Pulmonary artery endothelial cell (primary cell): Measurements from ENCODE around the gene BCL2. TPM values are rescaled to one million over a fixed set of nuclear protein-coding genes. Genes with fewer than 3 reads are reported as not detected.
"Not testable (repeated sequence)": the region's sequence is repeated elsewhere in the genome, so short reads cannot be mapped to it uniquely, and the experiment has no call there.

Experiments
- DNase-seq: peaks from one replicate; pipeline ENCODE4 v3.0.0-alpha.2; 2011; ENCODE audit warnings: low read depth, low spot score
- total RNA-seq: library from RNA; depleted of rRNA; stranded (reverse); fragments of >200 nt; gene quantifications from 2 replicates; pipeline ENCODE4 v1.2.3, GENCODE V29; 2014

Gene BCL2
- total RNA-seq, result 1.3 and 1.4 TPM in 2 replicates

DNA sequence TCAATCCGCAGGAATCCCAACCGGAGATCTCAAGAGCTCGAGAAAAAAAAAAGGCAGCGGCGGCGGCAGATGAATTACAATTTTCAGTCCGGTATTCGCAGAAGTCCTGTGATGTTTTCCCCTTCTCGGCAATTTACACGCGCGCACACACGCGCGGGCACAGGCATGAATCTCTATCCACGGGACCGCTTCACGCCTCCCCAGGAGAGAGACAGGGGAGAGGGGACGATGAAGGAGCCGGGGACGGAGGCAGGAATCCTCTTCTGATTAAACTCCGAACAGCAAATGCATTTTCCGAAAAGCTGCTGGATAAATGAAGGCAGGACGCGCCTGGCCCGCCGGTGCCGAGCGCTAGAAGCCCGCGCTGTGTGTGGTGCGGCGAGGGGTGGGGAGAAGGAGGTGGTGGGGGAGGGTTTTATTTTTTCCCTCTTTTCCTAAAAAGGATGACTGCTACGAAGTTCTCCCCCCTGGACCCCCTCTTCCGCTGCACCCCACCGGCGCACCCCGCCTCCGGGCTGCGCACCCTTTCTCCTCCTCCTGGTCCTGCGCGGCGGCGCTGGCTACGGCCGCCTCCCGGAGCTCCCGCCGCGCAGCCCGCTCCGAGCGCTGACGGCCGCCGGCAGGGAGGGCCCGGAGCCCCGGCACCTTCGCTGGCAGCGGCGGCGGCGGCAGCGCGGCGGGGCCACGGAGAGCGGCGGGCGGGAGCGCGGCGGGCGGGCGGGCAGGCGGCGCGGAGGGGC, at the start of gene BCL2:
Gene BCL2, minus strand, starts transcription at position 387 of the 740 bp plus-strand sequence.
- no peak for DNase-seq

DNA sequence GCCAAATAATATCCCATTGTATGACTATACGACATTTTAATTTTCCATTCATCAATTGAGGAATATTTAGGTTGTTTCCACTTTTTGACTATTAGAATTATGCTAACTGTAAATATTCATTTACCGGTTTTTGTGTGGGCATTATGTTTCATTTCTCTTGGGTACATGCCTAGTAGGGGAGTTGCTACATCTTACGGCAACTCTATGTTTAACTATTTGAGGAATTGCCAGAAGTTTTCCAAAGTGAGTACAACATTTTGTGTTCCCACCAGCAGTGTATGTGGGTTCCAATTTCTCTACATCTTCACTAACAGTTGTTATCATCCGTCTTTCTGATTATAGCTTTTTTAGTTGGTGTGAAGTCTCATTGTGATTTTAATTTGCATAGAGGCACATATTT, 49.0 kb upstream of the BCL2 start:
- DNase-seq, result no peak

DNA sequence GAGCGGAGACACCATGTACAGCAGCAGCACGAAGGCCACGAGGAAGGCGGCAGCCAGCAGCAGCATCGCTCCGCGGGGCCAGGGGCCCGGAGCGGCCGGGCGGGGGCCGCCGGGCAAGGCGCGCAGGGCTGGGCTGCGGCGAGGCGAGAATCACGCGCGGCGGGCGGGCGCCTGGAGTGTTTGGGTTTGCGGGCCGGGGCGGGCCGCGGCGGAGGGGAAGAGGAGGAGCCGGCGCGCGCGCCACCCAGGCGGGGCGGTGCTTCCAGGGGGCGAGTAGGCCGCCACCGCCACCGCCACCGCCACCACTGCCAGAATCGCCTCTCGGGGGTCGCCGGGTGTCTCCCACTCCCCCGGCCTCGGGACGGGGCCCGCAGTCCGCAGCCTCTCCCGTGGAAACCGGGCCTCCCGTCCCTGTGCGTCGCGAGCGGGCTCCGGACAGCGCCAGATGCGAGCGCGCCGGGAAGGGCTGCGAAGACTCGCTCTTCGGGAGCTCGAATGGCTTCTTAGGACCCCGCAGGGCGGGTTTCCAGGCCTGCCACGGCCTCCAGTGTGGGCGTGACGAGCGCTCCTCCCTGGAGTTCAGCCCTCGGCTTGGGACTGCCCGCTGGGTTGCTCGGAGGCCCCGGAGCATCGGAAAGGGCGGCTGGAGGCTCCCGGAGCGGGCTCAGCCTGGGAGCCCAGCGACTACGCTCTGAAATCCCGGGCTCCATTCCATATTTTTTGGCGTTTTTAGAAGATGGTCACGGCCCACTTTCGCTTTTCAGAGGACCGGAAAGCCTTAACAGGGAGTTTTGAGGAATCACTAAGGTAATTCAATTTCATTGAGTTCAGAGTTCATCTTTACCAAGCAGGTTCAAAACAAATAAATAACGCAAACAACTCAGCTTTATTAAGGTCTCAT, 47.7 kb upstream of the BCL2 start, which contains the start of gene KDSR:
Gene KDSR, minus strand, starts transcription at position 154 of the 901 bp plus-strand sequence. Its CDS starts 88 bp downstream, at position 66.
- peak; percentile 96 for DNase-seq

DNA sequence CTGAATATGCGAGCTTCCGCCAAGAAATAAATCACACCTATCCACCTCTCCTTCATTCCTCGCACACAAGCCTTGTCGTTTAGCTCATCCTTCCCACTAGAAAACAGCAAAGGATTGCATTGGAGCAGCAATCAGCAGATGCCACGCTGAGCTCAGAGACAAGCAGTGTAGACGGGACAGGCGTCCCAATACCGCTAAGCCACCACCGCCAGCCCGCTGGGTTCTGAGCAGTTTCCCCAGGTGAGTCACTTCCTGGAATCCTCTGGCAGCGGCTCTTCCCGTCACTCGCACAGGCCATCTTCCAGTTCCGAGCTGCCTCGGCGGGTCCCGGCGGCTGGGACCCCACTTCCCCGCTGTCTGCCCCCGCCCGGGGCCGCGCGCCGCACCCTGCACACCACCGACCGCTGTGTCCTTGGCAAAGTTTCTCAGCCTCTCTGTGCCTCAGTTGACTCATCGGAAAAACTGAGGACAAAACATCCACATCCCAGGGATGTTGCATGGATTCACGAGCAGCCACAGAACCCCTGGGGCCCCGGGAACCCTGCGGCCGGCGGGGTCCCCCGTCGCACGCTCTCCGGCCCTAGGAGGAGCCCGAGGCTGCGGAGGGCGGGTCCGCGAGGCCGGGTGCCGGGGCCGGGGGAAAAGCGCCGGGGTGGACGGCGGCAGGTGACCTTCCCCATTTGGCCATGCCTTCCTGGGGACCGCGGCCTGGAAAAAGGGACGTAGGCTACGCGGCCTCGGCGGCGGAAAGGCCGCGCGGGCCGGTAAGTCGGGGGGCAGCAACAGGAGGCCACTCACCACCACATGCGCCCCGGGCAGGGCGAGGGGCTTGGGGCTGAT, 46.9 kb upstream of the BCL2 start:
- peak; percentile 15 for DNase-seq

DNA sequence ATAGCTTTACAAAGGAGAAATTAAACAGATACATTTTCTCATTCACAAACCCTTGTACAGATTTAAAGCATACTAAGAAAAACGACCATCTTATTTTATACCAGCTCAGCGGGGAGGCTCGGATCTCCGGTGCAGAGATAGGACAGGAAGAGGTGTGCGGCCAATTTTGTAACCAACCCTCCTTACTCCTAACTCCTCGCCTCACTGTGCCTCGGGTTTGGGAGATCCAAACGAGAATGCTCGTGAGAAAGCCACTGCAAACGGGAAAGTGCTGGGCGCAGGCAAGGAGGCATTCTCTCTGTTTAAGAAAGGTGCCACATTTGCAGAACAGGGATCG, 46.3 kb upstream of the BCL2 start:
- DNase-seq, result no peak

DNA sequence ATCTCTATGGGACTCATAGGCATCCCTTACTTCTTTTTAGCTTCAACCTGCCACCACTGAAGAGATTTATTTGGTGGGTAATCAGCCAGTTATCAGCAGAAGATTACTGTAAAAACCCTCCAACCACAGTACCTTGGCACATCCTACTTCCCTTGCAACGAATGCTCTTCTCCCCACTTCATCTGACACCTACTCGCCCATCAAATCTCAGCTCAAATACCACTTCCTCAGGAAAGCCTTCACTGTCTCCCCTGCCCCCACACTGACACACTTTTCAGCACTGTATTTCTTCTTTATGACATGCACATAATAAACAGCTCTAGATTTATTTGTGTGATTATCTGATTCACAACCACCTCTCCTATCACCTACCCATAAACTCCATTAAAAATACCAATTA, 44.4 kb upstream of the BCL2 start:
- no peak for DNase-seq

DNA sequence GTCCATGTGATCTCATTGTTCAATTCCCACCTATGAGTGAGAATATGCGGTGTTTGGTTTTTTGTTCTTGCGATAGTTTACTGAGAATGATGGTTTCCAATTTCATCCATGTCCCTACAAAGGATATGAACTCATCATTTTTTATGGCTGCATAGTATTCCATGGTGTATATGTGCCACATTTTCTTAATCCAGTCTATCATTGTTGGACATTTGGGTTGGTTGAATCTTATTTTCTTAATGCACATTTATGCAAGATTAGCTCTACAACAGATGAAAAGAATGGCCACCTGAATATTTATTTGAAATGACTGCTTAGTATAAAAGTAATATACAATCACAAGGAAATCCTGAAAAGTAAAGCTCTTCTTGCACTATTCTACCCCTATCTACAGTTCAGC, 43.9 kb upstream of the BCL2 start:
- DNase-seq, result not testable (repeated sequence)

DNA sequence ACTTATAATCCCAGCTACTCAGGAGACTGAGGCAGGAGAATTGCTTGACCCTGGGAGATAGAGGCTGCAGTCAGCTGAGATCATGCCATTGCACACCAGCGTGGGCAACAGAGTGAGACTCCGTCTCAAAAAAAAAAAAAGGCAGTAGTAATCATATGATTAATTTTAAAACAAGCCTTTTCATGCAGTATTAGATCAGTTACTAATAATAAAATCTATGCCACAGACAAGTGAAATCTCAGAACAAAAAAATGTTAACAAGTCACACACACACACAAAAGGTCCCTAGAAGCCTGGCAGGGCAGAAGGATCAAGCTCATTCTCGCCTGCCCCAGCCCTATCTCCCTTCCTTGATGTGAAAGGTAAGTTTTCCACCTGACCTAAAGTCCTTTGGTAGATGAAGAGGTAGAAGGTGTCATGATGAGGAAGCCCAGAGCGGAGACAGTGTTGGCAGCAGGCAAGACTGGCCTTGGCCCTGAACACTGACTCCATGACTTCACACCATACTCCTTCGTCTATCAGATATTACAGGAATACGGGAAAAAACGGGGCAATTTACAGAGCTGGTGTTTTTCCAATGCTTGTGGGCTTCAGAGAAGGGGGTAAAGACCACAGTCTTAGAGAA, 36.8 kb upstream of the BCL2 start:
- no peak for DNase-seq

DNA sequence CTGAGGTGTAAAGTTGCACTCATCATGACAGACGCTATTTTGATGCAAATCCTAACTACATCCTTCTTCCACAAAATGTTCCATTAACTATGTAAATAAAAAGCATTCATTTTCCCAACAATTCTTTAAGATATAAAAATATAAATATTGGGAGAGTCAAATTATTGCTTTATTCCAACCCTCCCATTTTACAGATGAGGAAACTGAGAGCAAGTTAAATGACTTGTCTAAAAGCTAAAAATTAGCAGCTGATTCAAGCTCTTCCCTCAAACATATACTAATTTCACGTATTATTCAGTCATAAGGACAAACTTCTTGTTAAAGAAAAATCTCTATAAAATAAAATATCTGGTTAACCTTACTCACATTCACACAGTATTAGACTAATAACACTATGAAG, 30.7 kb upstream of the BCL2 start:
- no peak for DNase-seq

DNA sequence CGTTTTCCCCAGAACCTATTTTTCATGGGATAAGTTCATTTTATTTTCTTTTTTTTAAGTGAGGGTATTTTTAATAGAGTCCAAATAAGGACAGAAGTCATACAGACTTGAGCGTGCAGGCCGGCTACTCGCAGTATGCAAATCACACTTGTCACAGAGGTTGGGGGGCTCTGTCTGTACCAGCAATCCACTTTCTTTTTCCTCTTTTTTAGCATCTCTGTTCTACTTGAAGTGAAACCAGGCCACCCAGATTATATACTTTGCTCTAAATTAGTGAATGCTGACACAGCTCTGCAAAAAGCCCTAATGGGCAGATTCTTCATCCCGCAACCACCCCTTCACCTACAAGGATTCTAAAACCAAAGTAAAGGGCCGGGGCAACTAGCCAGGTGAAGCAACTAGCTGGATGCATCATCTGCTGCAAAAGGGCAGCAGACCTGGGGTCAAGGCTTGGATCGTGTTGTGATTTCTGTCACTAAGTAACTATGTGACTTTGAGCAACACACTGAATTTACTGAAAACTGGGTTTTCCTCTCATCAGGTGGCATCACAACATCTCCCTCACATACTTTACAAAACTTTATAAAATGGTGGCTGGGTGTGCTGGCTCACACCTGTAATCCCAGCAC, 29.1 kb upstream of the BCL2 start:
- no peak for DNase-seq

DNA sequence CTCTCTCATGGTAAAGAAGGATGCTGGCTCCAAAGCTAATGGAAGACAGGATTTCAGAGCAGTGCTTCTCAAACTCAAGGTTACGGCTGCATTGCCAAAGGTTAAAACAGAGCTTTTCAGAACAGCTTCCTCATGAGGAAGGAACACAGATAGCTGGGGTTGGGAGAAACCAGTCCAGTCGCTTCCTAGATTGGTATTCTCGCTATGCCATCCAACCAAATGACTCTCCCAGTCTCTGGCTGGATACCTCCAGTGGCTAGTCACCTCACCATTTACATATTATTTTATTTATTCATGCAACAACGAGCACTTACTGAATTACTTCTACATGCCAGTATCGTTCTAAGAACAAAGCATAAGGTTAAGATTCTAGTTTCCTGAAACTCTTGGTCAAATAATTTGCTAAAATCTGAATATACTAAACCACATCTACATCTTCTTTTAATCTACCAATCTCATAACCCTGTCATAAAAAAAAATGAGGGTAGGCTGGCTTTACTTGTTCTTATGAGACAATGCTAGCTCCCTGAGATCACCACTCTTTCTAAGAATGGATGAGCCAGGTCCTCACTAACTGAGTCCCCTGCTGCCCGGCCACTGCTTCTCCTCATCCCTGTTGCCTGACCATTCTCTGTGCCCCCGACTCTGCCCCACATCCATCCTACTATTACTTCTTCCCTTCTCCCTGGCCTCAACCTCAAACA, 27.1 kb upstream of the BCL2 start:
- DNase-seq, result no peak

DNA sequence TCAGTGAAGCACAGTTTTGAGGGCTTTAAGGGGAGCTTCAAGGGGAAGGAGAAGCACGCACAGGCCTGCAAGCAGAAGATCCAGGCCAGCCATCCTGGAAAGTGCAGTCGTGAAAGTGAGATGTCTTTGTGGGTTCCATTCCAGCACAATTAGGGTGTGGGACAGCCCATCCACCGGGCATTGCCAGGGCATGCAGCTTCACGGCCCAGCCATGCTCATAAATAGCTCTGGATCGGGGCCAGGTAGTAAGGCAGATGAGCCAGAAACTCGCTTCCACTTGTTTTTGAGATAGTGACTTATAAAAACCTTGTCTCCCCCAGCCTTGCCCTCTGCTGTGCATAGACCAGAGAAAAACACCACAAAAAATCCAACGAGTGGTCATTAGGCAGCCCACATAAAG, 26.5 kb upstream of the BCL2 start:
- DNase-seq, result no peak

DNA sequence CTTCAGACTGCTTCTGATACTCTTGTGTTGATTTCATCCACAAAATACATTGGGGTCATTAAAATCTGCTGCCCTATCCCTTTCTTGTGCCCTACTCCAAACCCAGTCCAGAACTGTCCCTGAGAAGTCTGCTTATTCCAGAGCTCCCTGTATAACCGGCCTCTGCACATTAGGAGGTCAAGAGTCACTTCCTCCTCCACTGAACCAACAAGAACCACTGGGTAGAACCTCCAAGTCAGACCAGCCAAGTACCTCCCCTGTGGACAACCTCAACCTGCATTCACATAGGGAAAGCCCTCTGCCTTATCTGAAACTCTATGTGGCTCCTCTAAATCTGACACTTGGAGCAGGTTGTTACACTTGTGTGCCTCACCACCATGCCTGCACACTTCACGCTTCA, 25.3 kb upstream of the BCL2 start:
- DNase-seq, result no peak

DNA sequence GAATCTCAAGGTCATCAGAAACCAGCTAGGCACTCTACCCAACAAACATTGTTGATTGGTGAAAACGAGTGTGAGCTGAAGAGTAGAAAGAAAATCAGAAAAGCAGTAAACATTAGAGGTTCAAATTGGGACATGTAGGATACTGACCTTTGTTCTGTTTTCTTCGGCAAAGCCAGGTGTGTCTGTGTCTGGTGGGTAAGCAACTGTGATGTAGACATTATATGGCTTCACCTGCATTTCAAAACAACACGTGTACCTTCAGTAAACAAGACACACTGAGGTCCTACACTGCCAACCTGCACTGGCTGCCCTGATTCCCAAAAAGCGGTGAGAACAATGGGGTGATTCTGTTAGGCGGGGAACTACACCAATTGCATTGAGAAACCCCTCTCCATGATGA, 24.7 kb upstream of the BCL2 start:
- DNase-seq, result no peak

DNA sequence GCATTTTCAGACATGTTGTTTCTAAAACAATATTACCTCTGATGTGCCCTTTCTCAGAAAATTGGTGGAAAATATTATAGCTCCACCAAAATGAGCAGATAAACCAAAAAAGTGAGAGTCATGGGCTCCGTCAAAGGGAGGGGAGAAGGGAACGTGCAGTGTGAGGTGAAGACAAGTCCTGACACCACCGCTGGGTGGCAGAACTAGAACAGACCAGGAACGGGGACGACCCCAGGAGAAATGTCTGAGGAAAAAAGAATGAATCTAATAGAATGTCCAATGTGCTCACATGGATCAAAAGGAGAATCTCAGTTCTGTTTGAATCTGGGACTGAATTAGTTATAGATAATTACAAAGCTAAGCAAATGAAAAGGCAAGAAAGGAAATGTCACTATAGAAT, 22.6 kb upstream of the BCL2 start:
- DNase-seq, result no peak

DNA sequence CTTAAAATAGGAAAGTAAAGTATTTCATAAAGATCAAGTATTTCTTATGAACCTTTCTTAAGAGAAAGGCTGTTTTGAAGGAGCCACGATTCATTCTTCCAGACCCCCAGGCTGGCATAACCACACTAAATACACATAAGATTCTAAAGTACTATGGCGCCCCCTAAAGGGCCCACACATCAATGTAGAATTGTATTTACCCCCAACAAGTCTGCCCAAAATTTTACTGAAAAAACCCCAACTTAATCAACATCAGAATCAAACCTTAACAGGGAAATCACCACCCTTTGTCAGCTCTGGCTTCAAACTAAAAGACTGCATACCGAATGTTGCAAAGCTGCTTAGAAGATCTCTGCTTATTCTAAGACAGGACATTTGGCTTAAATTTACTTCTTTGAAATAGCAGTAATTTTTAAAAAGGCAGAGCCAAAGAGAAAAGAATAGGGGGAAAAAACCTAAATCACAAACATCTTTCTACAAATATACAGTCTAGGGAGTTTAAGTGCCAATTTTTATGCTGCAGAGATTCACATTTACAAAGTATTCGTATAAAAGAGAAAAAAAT, 20.4 kb upstream of the BCL2 start:
- DNase-seq, result no peak

DNA sequence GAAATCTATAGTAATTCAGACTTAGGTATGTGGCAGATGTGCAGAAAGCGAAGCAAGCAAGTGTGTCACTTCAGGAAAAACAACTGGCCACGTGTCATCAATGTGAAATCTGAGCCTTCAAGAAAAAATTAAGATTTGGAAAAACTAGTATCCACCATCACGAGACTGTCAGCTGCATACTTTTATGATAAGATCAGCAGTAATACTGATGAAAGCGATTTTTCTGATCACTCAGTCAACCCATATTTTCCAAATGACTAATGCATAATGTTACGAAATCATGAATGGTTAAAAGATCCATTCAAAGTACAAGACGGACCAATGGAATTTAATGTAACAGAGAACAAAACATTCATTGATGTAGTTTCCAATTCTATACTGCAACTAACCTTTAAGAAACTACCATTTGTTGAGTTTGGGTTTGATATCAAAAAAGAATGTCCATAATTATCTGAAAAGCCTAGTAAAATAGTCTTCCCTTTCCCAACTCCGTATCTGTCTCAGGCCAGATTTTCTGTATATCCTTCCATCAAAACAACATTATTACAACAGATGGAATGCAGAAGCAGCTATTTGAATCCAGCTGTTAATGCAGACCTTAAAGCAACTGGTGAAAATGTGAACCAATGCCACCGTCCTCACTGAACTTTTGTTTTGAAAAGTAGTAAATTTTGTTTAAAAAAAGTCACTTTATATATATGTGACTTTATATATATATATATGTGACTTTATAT, 17.0 kb upstream of the BCL2 start:
- no peak for DNase-seq

DNA sequence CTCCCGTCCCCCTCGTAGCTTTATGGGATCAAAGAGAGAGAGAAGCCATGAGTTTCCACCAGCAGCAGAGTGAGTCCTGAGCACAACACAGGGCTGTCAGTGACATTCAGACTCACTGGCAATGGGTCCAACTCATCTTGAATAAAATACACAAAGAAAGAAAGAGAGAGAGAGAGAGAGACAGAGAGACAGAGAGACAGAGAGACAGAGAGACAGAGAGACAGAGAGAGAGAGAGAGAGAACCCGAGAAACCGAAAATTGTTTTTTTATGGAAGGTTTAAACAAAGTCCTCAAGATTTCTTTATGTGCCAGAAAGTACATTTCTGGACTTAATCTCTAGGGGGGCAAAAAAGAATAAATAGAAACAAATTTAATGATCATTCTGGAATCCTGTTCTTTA, 11.5 kb upstream of the BCL2 start:
- no peak for DNase-seq

DNA sequence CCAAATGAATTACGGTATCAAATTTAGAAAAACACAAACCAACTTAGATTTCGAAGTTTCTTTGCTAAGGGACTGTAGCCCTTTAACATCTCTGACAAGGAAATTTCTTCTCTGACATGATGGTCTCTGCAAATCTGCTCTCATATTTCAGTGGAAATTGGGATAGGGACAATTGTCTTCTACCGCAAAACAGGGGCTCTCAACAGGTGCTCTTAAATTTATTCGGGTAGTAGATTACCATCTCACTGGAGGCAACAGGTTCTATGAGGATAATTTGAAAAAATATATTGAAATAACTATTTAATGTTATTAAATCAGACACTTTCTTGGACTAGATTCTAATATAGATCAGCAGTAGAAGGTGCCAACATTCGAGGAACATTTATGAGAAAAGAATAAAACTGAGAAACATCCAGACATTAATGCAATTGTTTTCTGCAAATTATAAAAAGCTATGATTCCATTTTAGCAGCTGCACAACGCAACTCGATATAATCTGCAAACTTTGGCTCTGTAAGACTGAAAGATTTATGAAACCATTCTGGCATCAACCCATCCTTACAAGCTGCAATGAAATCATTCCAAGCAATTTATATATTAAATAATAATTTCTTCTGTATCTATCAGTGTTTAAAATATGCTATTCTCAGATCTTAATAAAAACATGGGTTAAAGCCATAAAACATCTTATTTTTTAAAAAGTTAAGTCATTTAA, 10.0 kb upstream of the BCL2 start:
- DNase-seq, result no peak
